NCI-H524 treated with DMSO at 0.1 percent for 48 hours (cell line): Measurements from ENCODE around the gene KCNK18.
"Not testable (repeated sequence)": the region's sequence is repeated elsewhere in the genome, so short reads cannot be mapped to it uniquely, and the experiment has no call there.

Experiments used
- DNase-seq: peaks from one replicate; lab custom pipeline; 2025; lab: John Stamatoyannopoulos, UW

Gene KCNK18

DNA sequence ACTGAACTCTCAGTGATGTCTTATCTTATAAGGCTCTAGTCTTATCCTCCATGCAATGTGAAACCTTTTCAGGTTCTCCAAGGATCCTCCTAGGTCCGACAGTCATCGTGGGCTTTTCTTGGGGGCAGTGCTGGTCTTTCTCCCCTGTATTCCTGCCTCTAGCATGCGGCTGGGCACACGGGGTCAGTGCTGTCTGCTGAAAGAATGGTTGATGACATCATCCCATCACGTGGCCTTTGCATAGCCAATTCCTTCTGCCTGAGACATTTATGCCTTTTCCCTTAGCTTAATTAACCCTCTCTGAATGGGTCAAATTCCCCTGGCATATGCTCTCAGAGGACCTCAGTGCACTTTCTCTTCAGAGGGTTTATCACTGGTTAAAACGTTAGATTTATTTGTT lies 27.0 kb upstream of the KCNK18 start:
- DNase-seq = no peak

DNA sequence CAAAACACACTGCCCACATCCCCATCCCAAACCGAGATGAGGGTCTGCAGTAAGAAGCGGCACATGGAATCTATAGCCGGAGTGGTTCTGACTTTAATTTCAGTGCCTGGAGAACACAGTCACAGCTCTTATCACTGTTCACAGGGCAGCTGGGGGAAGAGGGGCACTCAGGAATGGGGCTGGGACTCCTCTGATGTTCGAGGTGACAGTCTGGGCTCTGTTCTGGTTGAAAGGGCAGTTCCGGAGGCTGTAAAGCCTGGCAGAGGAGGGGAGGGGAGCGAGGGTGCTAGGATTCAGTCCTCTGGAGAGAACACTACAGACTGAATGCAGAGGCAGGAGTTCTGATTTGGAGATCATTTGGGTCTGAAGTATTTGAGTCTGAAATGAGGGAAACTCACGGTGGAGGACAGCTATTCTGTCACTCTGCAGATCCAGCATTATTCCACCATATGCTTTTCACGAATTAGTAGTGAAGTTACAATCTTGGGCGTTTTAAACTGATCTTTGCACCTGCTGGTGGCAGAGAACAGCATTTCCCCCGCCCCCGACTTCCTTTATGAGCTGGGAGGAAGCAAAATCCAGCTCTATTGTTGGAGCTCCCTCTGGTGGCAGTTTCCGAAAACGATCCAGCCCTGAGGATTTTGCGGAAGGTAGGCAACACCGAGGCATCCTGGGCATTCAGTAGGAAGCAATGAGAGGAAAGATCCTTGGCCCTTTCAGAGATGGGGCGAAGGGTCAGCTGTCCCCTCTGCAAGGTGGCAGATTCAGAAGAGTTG lies 22.7 kb upstream of the KCNK18 start:
- DNase-seq = no peak

DNA sequence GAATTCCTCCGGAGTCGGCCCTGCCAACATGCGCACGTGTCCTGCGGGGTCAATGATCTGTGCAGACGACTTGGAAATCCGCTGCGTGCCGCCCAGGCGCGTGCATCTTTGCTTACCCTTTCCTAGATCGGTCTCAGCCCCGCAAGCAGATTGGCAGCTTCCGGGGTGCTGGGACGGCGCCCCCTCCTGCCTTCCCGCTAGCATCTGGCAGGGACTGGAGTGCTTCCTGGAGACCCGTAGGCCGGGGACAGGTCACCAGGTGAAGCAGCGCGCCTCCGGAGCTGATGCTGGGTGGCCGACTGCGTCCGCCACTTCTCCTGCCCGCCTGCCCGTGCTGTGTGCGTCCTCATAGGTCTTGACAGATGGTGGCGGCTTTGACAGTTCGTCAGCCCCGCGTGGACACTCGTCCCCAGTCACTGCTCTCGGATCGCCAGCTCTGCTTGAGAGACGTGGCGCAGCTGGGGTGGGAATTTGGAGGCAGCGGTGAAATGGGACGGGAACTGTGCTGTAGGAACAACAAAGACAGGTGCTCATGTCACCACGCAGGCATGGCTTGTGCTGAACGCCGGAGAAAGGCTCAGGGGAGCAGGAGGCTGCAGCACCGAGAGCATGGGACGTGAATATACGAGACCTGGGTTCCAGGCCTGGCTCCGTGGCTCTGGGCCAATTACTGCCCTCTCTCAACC lies 21.9 kb upstream of the KCNK18 start:
- no peak for DNase-seq

DNA sequence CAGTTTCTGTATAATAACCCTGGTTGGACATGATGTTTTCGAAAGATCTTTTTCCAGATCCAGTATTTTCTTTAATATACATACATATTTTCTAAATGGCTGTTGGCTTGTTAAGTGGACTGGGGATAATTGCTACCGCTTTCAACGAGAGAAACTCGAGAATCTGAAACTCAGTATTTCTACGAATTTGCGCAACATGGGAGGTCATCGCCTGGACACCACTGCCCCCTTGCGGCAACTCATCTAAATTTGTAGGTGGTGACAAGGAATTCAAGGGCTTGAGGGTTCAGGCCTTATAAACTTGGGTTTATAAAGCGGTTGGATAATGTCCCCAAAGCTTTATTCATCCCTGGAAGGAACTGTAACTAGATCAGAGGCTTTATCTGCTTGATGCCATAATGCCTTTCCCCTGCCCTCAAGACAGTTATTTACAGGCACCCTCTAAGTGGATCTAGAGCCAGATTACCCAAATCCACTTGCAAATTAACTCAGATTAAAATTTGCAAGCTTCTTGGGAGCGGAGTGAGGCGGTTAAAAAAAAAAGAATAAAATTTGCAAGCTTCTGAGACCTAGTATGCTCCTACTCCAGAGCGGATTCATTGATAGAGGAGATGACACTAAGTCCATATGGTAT lies 21.3 kb upstream of the KCNK18 start:
- no peak for DNase-seq

DNA sequence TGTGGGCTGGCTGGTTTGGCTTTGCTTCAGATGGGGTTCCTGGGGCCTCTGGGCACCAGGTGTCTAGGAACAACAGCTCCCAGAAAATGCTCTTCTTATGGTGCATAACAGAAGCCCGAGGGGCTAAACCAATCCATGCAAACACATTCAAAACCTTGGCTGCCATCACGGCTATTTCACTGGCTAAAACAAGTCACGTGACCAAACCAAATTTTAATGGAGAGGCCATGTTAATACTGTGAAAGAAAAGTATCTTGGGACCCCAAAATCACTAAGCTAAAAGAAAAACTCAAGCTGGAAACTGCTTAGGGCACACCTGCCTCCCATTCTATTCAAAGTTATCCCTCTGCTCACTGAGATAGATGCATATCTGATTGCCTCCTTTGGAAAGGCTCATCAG lies 19.1 kb upstream of the KCNK18 start:
- DNase-seq = no peak

DNA sequence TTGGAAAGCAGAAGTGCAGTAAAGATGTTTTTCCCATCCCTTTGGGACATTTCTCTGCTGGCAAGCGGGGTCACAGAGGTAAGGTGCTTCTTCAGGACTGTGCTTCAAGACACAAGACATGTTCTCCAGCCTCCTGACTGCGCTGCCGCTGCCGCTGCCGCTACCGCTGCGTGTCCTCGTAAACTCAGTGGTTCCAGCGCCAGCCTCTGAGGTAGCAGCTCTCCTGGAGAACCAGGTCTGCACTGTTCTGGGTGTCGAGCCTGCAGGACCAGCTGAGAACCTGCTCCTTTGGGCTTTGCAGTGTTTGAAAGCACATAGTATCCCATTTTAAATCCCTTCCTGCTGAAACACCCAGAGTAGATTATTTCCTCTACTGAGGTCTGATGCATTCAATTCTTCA lies 13.0 kb upstream of the KCNK18 start:
- DNase-seq = no peak

DNA sequence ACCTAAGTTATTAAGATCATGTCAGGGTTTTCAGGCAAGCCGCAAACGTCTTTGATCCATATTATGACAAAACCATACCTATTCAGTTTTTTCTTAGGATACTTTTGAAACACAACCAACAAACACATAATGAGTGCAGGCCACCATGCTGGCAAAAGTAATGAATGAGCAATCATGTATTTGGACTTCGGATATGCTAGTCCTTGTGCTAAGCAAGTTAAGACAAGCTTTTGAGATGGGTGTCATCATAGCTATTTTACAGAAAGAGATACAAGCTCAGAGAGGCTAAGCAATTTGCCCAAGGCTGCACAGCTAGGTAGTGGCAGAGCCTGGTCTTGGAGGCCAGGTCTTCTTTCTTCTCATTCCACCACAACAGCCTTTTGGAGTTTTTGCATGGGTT lies 12.5 kb upstream of the KCNK18 start:
- no peak for DNase-seq

DNA sequence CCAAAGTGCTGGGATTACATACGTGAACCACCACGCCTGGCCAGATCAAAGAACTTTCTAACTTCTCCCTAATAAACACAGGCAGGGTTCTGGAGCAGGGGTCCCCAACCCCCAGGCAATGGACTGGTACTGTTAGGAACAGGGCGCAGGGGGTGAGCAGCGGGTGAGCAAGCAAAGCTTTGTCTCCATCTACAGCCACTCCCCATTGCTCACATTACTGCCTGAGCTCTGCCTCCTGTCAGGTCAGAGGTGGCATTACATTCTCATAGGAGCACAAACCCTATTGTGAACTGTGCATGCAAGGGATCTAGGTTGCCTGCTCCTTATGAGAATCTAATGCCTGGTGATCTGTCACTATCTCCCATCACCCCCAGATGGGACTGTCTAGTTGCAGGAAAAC lies 11.5 kb upstream of the KCNK18 start:
- DNase-seq = not testable (repeated sequence)

DNA sequence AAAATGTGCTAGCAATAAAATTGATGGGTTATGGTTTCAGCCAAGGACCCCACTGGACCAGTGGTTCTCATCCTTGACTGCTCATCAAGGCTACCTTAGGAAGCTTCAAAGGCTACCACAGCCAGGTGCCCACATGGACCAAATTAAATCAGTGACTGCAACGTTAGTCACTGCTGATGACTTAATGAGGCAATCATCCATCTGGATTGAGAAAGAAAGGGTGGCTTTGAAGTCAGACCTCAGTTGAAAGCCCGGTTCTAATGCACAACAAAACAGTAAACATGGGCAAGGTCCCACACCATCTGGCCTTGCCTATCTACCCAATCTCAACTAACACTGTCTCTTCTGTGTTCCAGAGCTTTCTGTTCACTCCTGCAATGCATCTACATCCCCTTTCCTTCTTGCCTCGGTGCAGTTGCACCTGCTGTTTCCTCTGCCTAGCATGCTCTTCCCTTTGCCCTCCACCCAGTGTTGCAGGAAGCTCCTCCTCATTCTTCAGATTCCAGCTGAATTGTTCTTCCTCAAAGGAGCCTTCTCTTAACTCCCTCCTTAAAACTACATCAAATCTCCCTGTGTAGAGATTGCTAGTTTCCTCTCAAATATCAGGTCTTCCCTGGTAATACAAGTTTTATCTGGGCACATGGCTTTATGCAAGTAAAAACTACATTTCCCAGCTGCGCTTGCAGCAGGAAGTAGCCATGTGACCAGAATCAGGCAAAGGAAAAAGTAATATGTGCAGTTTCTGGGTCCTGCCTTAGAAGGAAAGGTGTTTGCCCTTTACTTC lies 10.3 kb upstream of the KCNK18 start:
- DNase-seq = no peak

DNA sequence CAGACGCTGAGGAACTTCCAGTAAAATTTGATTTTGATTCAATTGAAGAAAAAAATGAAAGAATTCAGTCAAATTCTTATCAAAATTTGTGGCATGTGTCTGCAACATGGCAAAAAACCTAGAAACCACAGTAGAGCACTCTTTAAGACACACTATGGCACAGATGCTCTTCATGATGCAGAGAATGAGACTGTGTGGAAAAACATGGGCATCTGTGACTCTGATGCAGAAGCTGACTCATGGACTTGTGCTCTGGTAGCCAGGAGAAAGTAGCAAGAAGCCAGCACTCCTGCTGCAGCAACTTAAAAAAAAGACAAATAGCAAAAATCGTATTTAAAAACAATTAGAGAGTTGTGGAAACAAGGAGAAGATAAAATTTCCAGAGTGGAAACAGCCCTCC lies 8.9 kb upstream of the KCNK18 start:
- DNase-seq = no peak

DNA sequence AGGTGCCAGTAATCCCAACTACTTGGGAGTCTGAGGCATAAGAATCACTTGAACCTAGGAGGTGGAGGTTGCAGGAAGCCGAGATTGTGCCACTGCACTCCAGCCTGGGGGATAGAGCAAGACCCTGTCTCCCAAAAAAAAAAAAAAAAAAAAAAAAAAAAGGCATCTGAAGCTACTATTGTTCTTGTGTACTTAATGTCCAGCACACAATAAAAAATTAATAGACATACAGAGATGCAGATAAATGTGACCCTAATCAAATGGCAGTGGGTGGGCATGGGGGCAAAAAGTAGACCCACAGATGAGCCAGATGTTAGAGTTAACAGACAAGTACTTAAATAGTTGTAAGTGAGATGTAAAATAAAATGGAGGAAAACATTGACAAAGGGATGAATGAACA lies 7.7 kb upstream of the KCNK18 start:
- DNase-seq = no peak

DNA sequence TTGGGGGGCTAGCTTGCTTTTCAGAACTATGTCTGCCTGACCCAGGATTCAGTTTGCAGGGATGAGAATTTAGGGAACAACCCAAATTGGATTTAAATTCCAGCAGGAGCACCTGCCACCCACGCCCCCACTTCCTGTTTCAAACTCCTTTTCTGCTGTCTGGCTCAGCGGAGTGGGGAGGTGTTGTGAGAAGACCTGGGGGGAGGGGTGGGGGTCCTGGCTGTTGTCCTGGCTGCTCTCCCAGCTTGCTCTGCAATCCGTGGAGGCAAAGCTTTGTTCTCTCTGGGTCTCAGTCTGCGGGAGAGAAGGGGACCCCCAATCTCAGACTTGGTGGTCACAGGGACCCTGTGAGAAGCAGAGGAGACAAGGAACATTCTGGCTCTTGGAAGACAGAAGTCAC lies 799 bp downstream of the KCNK18 start:
- DNase-seq = no peak

DNA sequence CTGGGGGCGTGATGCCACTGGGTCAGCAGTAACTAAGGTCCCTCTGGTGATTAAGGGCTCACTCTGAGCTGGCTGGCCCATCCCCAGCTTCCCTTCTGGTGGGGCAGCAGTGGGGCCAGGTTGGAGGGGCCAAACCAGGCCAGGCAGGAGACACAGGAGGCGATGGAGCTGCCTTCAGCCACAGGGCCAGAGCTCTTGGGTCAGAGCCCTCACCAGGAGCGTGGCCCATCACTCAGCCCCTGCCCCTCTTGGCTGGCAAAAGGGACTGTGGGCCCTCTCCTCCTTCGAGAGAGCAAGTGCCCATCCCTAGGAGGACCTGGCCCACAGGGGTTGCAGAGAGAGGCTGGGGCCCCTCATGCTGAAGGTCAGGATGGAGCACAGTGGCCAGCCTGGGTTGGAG lies 4.5 kb downstream of the KCNK18 start:
- DNase-seq = no peak

DNA sequence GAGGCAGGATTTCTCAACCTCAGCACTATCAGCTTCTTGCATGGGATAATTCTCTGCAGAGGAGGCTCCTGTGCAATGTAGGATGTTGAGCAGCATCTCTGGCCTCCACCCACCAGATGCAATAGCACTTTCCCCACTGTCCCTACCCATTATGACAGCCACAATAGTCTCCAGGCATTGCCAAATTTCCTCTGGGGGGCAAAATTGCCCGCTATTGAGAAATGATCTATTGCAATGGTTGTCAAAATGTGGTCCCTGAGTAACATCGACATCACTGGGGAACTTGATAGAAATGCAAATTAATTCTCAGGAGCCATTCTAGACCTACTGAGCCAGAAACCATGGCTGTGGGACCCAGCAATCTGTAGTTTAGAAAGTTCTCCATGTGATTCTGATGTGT lies 7.0 kb downstream of the KCNK18 start:
- no peak for DNase-seq

DNA sequence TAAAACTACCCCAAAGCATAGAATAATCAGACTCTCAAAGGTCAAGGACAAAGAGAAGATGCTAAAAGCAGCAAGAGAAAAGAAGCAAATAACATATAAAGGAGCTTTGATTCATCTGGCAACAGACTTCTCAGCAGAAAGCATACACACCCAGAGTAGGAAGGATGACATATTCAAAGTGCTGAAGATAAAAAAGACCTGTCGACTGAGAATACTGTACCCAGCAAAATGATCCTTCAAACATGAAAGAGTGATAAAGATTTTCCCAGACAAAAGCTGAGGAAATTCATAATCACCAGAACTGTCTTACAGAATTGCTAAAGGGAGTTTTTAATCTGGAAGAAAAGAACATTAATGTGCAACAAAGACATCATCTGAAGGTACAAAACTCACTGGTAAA lies 14.9 kb downstream of the KCNK18 start:
- DNase-seq = no peak

DNA sequence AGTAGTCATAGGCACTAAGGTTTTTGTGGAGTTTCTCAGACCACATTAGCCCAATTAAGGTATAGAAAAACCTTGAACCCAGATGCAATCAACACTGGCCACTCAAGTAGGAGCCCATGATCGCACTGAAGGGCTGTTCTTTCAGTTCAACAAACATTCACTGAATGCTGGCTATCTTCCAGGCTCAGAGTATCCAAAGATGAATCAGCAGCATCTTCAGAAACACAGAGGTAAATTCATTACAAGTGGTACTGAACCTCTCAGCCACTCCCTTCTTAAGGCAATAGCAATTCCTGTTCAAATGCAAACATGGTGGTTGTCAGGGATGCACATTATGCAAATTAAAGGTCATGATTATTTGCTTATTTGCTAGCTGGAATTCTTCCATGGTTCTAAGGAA lies 17.1 kb downstream of the KCNK18 start:
- DNase-seq = no peak

DNA sequence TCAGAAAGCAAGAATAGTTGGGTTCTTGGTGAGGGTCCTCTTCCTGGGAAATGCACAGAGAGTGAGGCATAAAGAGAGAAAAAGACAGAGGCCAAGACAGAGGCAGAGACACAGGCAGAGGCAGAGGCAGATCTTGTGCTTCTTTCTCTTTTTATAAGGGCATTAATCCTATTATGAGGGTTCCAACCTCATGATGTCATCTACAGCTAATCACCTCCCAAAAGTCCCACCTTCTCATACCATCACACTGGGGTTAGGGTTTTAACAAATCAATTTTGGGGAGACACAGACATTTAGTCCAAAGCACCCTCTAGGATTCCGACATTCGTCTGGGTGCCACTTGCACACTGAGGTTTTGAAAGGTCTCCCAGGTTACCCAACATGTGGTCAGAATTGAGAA lies 17.8 kb downstream of the KCNK18 start:
- DNase-seq = no peak

DNA sequence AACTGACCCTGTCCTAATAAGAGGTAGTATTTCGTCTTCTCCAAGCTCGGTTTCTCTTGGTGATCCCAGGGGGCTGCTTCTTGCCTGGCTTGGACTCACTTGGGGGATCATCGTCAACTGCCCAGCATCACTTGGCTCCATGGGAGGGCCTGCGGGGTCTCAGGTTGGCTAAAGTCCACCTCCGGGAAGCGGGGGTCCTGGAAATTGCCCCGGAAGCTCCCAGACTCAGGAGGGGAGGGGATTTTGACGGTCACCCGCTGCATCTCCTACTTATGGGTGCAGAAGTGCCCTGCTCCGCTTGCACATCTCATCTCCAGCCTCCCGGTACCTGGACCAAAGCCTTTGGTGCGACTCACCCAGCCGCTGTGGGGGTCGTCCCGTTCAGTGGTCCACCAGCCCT lies 18.7 kb downstream of the KCNK18 start:
- no peak for DNase-seq

DNA sequence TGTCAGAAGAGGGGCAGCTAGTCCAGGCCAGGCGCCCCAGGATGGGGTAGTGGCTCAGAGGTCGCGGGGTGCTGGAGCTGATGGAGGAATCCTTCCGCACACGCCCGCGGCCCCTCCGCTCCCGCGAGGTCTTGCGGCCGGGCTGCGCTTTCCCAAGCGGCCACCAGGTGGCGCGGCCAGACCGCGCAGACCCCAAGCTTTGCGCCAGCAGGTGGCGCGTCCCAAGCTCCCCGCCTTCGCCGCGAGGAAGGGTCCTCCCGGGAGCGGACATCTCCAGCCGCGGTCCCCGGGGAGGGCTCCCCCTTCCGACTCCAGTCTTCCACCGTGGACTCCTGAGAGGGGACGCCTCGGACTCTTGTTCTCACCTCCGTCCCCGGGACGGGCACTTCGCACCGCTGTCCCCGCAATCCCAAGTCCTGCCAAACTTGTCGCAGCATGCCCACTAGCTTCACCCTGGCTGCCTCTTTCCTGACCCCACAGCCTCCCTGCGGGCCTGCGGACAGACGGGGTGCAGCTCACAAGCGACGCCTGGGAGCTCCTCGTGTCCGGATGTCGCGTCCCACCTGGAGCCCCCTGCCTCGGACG lies 19.4 kb downstream of the KCNK18 start:
- DNase-seq = no peak

DNA sequence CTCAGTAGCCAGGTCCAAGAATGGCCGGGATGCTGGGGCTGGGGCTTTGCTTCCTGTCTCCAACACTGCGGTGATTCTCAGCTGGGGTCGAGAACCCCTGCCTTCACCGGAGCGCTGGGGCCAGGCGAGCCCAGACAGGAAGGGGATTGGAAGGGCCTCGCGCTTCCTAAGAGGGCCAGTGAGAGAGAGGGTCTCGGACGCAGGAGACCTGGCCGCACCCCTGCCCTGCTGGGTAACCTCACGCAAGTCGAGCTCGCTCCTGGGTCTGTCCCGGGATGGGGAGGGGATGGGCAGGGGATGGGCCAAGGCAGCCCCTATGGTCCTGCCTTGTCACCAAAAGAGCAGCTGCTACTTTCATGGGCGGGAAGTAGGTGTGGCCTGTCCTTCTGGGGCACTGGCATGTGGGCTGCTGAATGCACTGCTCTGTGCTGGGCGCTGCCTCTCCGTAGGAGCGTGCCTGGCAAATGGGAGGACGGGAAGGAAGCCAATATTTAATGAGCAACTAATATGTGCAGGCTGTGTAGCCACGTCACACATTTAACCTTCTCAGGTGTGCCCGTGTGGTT lies 20.0 kb downstream of the KCNK18 start:
- DNase-seq = no peak

DNA sequence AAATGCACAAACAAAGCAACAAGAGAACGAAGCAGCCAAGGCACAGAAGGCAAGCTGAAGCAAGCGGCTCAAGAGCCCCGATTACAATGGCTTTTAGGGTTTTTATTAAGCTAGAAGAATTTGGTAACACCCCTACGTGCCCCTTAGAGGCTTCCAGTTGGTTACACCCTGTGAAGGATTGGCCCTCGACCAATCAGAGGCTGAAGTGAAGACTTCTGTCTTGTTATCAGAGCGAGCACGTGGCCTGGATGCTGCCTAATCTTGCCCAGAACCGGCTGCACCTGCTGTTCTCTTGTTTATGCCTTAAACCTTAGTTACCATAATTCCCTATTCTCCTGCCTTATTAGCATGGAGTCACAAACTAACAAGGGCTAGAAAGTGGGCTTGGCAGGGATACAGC lies 21.4 kb downstream of the KCNK18 start:
- DNase-seq = no peak

DNA sequence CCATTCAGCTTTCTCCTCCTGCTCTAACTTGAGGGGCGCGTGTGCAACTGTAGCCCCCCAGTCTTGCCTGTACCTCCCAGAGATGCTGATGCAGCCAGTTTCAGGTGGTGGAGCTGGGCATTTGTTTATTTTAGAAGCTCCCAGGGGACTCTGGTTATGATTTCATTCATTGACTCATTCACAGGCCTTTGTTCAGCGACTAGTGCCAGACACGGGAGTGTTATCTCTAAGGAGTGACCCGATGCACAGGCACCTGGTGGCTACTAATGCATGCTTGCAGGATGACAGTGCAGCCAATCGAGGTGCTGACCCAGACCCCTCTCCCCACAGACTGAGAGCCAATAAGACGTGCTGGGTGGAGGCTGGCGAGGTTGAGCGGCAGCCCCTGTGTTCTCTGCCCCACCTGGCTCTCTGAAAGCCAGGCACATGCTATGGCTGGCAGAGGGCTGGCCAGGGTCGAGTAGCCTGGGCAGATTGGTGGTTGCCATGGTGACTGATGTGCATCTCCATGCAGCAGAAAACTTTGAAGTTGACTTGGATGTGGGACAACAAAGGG lies 23.9 kb downstream of the KCNK18 start:
- no peak for DNase-seq
